Measurements from ENCODE around the gene GPR155. TPM values are rescaled to one million over a fixed set of nuclear protein-coding genes. Genes with fewer than 3 reads are reported as not detected.

GPR155 gene
- total RNA-seq: 10 to 100 TPM; 20.6 to 31.2 (median 26.0) TPM

GRCh38 chr2:174486563-174487107, at the start of gene GPR155:
Gene GPR155 (minus strand): TSS chr2:174487029. CDS start chr2:174481956, 5,073 bp downstream.
- Histone ChIP-seq H3K27me3 (no peaks in the 10 kb centered on the region), H3K4me3 (peak within 1 kb of the TSS; percentile 77), H3K4me1 (peaks cover 22% of the 10 kb centered on the region), H3K27ac (peak within 1 kb of the TSS; percentile 85), H3K36me3 (no peaks in the 10 kb centered on the region), H3K9me3 (no peaks in the 10 kb centered on the region)
- TF ChIP-seq POLR2AphosphoS5 (IDR thresholded peaks at IDR 0.05): no peak
- TF ChIP-seq POLR2A (IDR thresholded peaks at IDR 0.05): peak in 1 of 2 donors; percentile 38
- no peak for TF ChIP-seq EP300 (IDR thresholded peaks at IDR 0.05)
- TF ChIP-seq, protein P1, sequence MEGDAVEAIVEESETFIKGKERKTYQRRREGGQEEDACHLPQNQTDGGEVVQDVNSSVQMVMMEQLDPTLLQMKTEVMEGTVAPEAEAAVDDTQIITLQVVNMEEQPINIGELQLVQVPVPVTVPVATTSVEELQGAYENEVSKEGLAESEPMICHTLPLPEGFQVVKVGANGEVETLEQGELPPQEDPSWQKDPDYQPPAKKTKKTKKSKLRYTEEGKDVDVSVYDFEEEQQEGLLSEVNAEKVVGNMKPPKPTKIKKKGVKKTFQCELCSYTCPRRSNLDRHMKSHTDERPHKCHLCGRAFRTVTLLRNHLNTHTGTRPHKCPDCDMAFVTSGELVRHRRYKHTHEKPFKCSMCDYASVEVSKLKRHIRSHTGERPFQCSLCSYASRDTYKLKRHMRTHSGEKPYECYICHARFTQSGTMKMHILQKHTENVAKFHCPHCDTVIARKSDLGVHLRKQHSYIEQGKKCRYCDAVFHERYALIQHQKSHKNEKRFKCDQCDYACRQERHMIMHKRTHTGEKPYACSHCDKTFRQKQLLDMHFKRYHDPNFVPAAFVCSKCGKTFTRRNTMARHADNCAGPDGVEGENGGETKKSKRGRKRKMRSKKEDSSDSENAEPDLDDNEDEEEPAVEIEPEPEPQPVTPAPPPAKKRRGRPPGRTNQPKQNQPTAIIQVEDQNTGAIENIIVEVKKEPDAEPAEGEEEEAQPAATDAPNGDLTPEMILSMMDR (IDR thresholded peaks at IDR 0.05): no peak
- peak; percentile 89 to 90 for DNase-seq (ENCODE audit: low spot score in 2 of 2)
- 0% methylated on average over 2 of the region's 42 CpGs for WGBS

GRCh38 chr2:174535757-174536703, 49.2 kb upstream of the GPR155 start:
- H3K27me3 ChIP-seq: no peaks in the 10 kb centered on the region
- H3K27ac ChIP-seq: peak overlapping the region; percentile 70
- DNase-seq (ENCODE audit: low spot score in 2 of 2): no peak
- H3K36me3 ChIP-seq: no peaks in the 10 kb centered on the region
- no peaks in the 10 kb centered on the region for H3K9me3 ChIP-seq
- TF ChIP-seq, protein P1 (IDR thresholded peaks at IDR 0.05): no peak
- no peak for TF ChIP-seq POLR2AphosphoS5 (IDR thresholded peaks at IDR 0.05)
- no peak for TF ChIP-seq POLR2A (IDR thresholded peaks at IDR 0.05)
- no peak for TF ChIP-seq EP300 (IDR thresholded peaks at IDR 0.05)
- peaks cover 19% of the 10 kb centered on the region for H3K4me1 ChIP-seq
- no peak overlapping the region for H3K4me3 ChIP-seq
- 66% methylated on average over 11 of the region's 11 CpGs for WGBS

DNA sequence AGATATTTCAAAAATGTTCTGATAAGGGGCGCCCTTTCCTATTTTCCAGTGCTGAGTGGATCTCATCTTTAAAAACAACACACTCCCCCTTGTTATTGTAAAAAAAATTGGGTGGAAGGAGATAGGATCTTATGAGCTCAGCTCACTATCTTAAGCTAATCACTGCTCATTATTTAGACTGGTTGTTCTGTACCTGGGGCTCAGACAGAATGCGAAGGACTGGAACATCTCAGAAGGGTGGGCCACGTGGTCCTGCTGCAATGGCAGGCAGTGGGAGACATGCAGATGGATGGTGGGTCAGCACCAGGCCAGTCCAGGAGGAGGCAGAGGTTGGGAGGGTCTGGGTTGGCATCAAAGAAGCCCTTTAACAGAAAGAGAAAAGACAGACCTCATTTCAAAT, 48.3 kb upstream of the GPR155 start:
- H3K27ac ChIP-seq: peak overlapping the region; percentile 70
- no peaks in the 10 kb centered on the region for H3K9me3 ChIP-seq
- H3K4me3 ChIP-seq: no peak overlapping the region
- WGBS: 55% methylated on average over 3 of the region's 3 CpGs
- peaks cover 19% of the 10 kb centered on the region for H3K4me1 ChIP-seq
- TF ChIP-seq, protein P1 (IDR thresholded peaks at IDR 0.05): no peak
- TF ChIP-seq EP300 (IDR thresholded peaks at IDR 0.05) (no peak), POLR2AphosphoS5 (IDR thresholded peaks at IDR 0.05) (no peak), POLR2A (IDR thresholded peaks at IDR 0.05) (no peak)
- no peaks in the 10 kb centered on the region for H3K36me3 ChIP-seq
- DNase-seq (ENCODE audit: low spot score in 2 of 2): no peak
- no peaks in the 10 kb centered on the region for H3K27me3 ChIP-seq

DNA sequence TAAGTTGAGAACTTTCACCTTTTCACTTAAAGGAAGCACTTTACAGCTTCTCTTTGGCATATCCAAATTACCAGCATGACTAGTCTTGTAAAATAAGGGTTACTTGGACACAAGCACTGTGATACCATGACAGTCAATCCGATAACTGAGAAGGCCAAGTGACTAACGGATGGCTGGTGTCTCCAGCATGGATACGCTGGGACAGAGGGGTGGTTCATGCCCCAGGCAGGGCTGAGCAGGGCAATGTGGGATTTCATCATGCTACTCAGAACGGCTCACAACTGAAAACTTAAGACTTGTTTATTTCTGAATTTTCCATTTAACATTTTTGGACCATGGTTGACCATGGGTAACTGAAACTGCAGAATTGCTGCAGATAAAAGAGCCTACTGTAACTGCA, 43.1 kb upstream of the GPR155 start:
- H3K27ac ChIP-seq: no peak overlapping the region
- TF ChIP-seq, protein P1 (IDR thresholded peaks at IDR 0.05): no peak
- TF ChIP-seq EP300 (IDR thresholded peaks at IDR 0.05) (no peak), POLR2A (IDR thresholded peaks at IDR 0.05) (no peak), POLR2AphosphoS5 (IDR thresholded peaks at IDR 0.05) (no peak)
- H3K9me3 ChIP-seq: no peaks in the 10 kb centered on the region
- H3K36me3 ChIP-seq: no peaks in the 10 kb centered on the region
- DNase-seq (ENCODE audit: low spot score in 2 of 2): no peak
- no peaks in the 10 kb centered on the region for H3K4me1 ChIP-seq
- no peak overlapping the region for H3K4me3 ChIP-seq
- H3K27me3 ChIP-seq: no peaks in the 10 kb centered on the region
- WGBS: 48% methylated on average over 4 of the region's 4 CpGs

DNA sequence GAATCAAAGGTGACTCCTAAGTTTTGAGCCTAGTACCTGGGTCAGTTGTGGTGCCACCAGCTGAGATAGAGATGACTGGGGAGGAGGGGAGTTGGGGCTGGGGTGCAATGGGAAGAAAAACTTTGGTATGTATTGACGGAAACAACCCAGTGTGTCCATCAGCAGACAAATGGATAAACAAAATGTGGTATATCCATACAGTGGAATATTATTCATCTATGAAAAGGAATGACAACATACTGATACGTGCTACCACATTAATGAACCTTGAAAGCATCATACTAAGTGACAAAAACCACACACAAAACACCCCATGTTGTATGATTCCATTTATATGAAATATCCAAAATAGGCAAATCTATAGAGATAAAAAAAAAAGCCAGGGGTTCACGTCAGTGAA, 41.1 kb upstream of the GPR155 start:
- 94% methylated on average over 3 of the region's 3 CpGs for WGBS
- no peak for TF ChIP-seq EP300 (IDR thresholded peaks at IDR 0.05)
- no peak for TF ChIP-seq POLR2AphosphoS5 (IDR thresholded peaks at IDR 0.05)
- TF ChIP-seq, protein P1 (IDR thresholded peaks at IDR 0.05): no peak
- no peak for TF ChIP-seq POLR2A (IDR thresholded peaks at IDR 0.05)
- Histone ChIP-seq H3K4me3 (no peak overlapping the region), H3K27ac (no peak overlapping the region), H3K36me3 (no peaks in the 10 kb centered on the region), H3K4me1 (no peaks in the 10 kb centered on the region), H3K27me3 (no peaks in the 10 kb centered on the region), H3K9me3 (no peaks in the 10 kb centered on the region)
- no peak for DNase-seq (ENCODE audit: low spot score in 2 of 2)

Measured in suprapubic skin (tissue), 4 donors.